ENCODE data around the gene ARHGAP19. TPM values are rescaled to one million over a fixed set of nuclear protein-coding genes. Genes with fewer than 3 reads are reported as not detected.
A peak's percentile ranks its signal among the peaks of the same experiment; 100 is the strongest.

ARHGAP19 gene
- polyA plus RNA-seq, 1 of the 3 experiments (the other 2 are of a cell fraction) = 3.8 TPM

- Histone ChIP-seq H3K4me1 (ENCODE audit: control insufficient read depth in 1 of 2, insufficient read depth in 2 of 2, low read depth in 1 of 2, low read length in 1 of 2) (peaks cover 0 to 5% of the 10 kb centered on the region in 2 experiments; a peak in 1 of 4 replicates), H4K20me1 (ENCODE audit: insufficient read depth) (no peaks in the 10 kb centered on the region), H3K4me3 (ENCODE audit: low read depth in 2 of 2, low read length in 1 of 2) (0 out of 4 replicates have a peak overlapping the region, but pooled peaks of 1 of the 2 experiments have one; percentile 82), H3K9me3 (no peaks in the 10 kb centered on the region), H2AFZ (ENCODE audit: low read depth) (0 out of 2 replicates have a peak overlapping the region, but pooled peaks have one; percentile 53), H3F3A (replicated peaks; ENCODE audit: insufficient read depth) (peaks cover 5% of the 10 kb centered on the region), H3K9ac (no peak overlapping the region), H3K4me2 (peak overlapping the region; percentile 85), H3K27ac (ENCODE audit: low read depth in 2 of 2, low read length in 1 of 2) (no peak overlapping the region), H3K9me2 (no peaks in the 10 kb centered on the region), H3K27me3 (ENCODE audit: insufficient read depth) (no peaks in the 10 kb centered on the region), H3K79me2 (ENCODE audit: insufficient read depth) (no peaks in the 10 kb centered on the region), H3K36me3 (replicated peaks in 1 of 2; ENCODE audit: control insufficient read depth in 1 of 2, insufficient read depth in 2 of 2, low read length in 1 of 2) (no peaks in the 10 kb centered on the region)
- ChIA-PET POLR2A (interaction anchor here (1.3 to 2.0 kb wide), 3 partner anchors 12 to 80 kb away, joined by 5 to 11 read pairs (median 7); partner anchors contain the start of genes ARHGAP19 and RRP12), CTCF (interaction anchor here (0.9 to 2.2 kb wide), 6 partner anchors 8 to 42 kb away, joined by 4 to 15 read pairs (median 8); partner anchors contain the start of genes ARHGAP19 and FRAT2)
- whole genome bisulfite sequencing (ENCODE audit: low lambda C conversion rate) = 88% methylated on average over 22 of the region's 24 CpGs
- peak; percentile 27 for DNase-seq
- no peak for TF ChIP-seq IRF3 (IDR thresholded peaks at IDR 0.05; ENCODE audit: low read depth, low read length)
- TF ChIP-seq MAX (IDR thresholded peaks at IDR 0.05; ENCODE audit: low read depth) = no peak
- TF ChIP-seq, protein P1, sequence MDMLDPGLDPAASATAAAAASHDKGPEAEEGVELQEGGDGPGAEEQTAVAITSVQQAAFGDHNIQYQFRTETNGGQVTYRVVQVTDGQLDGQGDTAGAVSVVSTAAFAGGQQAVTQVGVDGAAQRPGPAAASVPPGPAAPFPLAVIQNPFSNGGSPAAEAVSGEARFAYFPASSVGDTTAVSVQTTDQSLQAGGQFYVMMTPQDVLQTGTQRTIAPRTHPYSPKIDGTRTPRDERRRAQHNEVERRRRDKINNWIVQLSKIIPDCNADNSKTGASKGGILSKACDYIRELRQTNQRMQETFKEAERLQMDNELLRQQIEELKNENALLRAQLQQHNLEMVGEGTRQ (IDR thresholded peaks at IDR 0.05; ENCODE audit: borderline replicate concordance, low read depth, low read length) = no peak
- TF ChIP-seq TEAD4 (IDR thresholded peaks at IDR 0.05; ENCODE audit: borderline replicate concordance, insufficient read depth) = no peak
Observed at GRCh38 chr10:97320480-97321031, 28.1 kb upstream of the ARHGAP19 start.

GRCh38 chr10:97319671-97320479 lies 27.4 kb upstream of the ARHGAP19 start:
- peaks cover 5% of the 10 kb centered on the region for H3F3A ChIP-seq (replicated peaks; ENCODE audit: insufficient read depth)
- peak overlapping the region; percentile 85 for H3K4me2 ChIP-seq
- DNase-seq = peak; percentile 84
- no peaks in the 10 kb centered on the region for H4K20me1 ChIP-seq (ENCODE audit: insufficient read depth)
- no peaks in the 10 kb centered on the region for H3K9me2 ChIP-seq
- H3K4me3 ChIP-seq (ENCODE audit: low read depth in 2 of 2, low read length in 1 of 2) = peak overlapping the region; percentile 67 to 82
- no peak overlapping the region; the same call in 1 of the 2 replicates for H3K9ac ChIP-seq
- CTCF ChIA-PET = interaction anchor here (0.6 to 2.5 kb wide), 9 partner anchors 9 to 575 kb away, joined by 3 to 15 read pairs (median 7); partner anchors contain the start of genes ARHGAP19 and FRAT2
- H3K36me3 ChIP-seq (replicated peaks in 1 of 2; ENCODE audit: control insufficient read depth in 1 of 2, insufficient read depth in 2 of 2, low read length in 1 of 2) = no peaks in the 10 kb centered on the region
- no peaks in the 10 kb centered on the region for H3K79me2 ChIP-seq (ENCODE audit: insufficient read depth)
- POLR2A ChIA-PET = interaction anchor here (0.9 to 2.0 kb wide), 4 partner anchors 8 to 81 kb away, joined by 3 to 11 read pairs (median 6); partner anchors contain the start of genes ARHGAP19 and RRP12
- no peaks in the 10 kb centered on the region for H3K27me3 ChIP-seq (ENCODE audit: insufficient read depth)
- H3K9me3 ChIP-seq = no peaks in the 10 kb centered on the region
- peaks cover 0 to 5% of the 10 kb centered on the region in 2 experiments; a peak in 1 of 4 replicates for H3K4me1 ChIP-seq (ENCODE audit: control insufficient read depth in 1 of 2, insufficient read depth in 2 of 2, low read depth in 1 of 2, low read length in 1 of 2)
- H3K27ac ChIP-seq (ENCODE audit: low read depth in 2 of 2, low read length in 1 of 2) = no peak overlapping the region
- 30% methylated on average over 21 of the region's 83 CpGs for WGBS (ENCODE audit: low lambda C conversion rate)
- no peak for TF ChIP-seq ZBTB33 (IDR thresholded peaks at IDR 0.05; ENCODE audit: borderline replicate concordance, low read depth)
- TF ChIP-seq CTCF (IDR thresholded peaks at IDR 0.05) = peak; percentile 17
- H2AFZ ChIP-seq (ENCODE audit: low read depth) = peak overlapping the region; percentile 53
